Measurements from ENCODE around the gene TET3. TPM values are rescaled to one million over a fixed set of nuclear protein-coding genes. Genes with fewer than 3 reads are reported as not detected.
"Not testable (repeated sequence)": the region's sequence is repeated elsewhere in the genome, so short reads cannot be mapped to it uniquely, and the experiment has no call there.

Gene TET3
- total RNA-seq, result 10 to 100 TPM in 7 of 8 experiments, 1 to 10 TPM in 1; 3.0 to 19.7 (median 12.4) TPM

- H3K4me3 ChIP-seq, result peak within 1 kb of the TSS; percentile 81 to 100 (median 90)
- in situ Hi-C loops (cut with MboI; ENCODE audit: low pct_unique_long_range_greater_than_20kb in 2 of 9, low sequenced_read_pairs in 9 of 9, unreplicated experiment in 9 of 9), result no loop called here
- ATAC-seq (replicated peaks in 6 of 8), result peak; percentile 17 to 69 (median 58)
- peak within 1 kb of the TSS; percentile 89 to 90 for H3K27ac ChIP-seq
- peaks cover 56 to 59% of the 10 kb centered on the region in 2 donors for H3K4me1 ChIP-seq (replicated peaks in 1 of 2)
- WGBS, 10 experiments, result 0 to 8% methylated on average over 3 to 5 of the region's 85 CpGs; no CpG with 5 or more reads in 8 of the 10 experiments
Measured at GRCh38 chr2:73984203-73984921, at the start of gene TET3. TSS of gene TET3 (plus strand) at chr2:73984910. CDS start at chr2:73986404, 1,494 bp downstream.

DNA sequence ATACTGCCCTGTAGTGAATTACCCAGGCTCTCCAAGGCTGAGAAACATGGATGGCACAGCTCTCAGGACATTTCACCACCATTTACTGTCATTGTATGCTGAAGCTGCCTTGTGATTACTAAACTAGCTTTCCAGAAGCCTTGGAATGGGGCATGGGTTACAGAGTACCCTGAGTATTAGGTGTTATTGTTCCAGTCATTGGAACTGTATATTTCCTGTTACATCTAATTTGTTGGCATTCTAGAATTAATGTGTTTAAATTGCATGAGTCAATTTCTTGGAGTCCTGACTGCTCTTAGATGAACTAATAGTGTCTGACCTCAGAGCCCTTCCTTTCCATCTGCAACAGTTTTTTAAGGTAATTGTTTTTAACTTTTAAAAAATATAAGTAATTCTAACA is 49.1 kb upstream of the TET3 start:
- in situ Hi-C loops (cut with MboI; ENCODE audit: low pct_unique_long_range_greater_than_20kb in 2 of 9, low sequenced_read_pairs in 9 of 9, unreplicated experiment in 9 of 9), result no loop called here
- H3K4me1 ChIP-seq (replicated peaks in 1 of 2), result no peaks in the 10 kb centered on the region
- ATAC-seq (replicated peaks in 6 of 8), result no peak
- H3K27ac ChIP-seq, result no peak overlapping the region
- no peak overlapping the region for H3K4me3 ChIP-seq

DNA sequence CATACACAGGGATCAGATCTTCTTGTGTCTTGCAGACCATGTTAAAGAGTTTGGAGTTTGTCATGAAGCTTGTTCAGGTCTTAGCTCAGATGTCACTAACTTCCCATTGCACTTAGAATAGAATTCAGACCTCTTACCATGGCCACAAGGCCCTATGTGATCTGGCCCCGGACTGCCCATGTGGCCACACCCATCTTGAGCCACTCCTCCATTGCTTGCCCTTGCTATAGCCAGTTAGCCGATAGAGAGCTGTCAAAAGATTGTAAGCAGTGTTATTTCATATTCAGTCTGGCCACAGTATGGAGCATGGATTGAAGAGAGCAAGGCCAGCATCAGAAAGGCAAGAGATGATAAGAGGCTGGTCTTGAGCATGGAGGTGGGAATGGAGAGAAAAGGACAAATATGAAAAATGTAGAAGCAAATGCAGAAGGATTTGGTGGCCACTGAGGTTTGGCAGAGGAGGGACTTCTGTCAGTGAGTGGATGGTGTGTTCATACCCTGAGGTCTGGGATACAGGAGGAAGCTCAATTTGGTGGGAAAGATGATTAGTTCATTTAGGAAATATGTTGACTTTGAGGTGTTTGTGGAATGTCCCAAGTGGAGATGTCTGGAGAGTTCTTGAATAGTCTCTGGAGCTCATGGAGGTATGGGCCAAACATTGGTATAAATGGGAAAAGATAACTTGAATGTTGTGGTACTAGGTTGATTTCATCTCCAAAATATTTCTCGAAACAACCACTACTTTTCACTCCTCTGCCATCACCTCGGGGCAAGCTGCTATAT is 47.4 kb upstream of the TET3 start:
- in situ Hi-C loops (cut with MboI; ENCODE audit: low pct_unique_long_range_greater_than_20kb in 2 of 9, low sequenced_read_pairs in 9 of 9, unreplicated experiment in 9 of 9), result no loop called here
- no peak overlapping the region for H3K4me3 ChIP-seq
- 86 to 100% (median 96%) methylated on average over 1 to 4 of the region's 4 CpGs; no CpG with 5 or more reads in 2 of the 10 experiments for WGBS, 10 experiments
- ATAC-seq (replicated peaks in 6 of 8), result peak in 1 of 8 experiments; percentile 4
- no peaks in the 10 kb centered on the region for H3K4me1 ChIP-seq (replicated peaks in 1 of 2)
- H3K27ac ChIP-seq, result no peak overlapping the region

DNA sequence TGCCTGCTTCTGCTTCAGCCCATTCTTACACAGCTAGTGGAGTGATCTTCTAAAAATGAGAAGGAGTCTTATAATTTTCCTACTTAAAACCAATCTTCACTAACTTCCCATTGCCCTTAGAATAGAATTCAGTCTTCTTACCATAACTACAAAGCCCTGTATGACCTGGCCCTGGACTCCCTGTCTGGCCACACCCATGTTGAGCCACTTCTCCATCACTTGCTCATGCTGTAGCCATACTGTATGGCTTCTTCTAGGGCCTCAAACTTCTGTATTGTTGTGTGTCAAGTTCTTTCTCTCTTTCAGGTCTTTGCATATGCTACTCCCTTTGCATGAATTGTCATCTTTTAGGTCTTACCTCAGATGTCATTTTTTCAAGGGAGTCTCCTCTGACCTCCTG is 46.8 kb upstream of the TET3 start:
- no peak overlapping the region for H3K27ac ChIP-seq
- H3K4me3 ChIP-seq, result no peak overlapping the region
- H3K4me1 ChIP-seq (replicated peaks in 1 of 2), result no peaks in the 10 kb centered on the region
- peak in 2 of 8 experiments; percentile 38 to 63 for ATAC-seq (replicated peaks in 6 of 8)
- in situ Hi-C loops (cut with MboI; ENCODE audit: low pct_unique_long_range_greater_than_20kb in 2 of 9, low sequenced_read_pairs in 9 of 9, unreplicated experiment in 9 of 9), result no loop called here

DNA sequence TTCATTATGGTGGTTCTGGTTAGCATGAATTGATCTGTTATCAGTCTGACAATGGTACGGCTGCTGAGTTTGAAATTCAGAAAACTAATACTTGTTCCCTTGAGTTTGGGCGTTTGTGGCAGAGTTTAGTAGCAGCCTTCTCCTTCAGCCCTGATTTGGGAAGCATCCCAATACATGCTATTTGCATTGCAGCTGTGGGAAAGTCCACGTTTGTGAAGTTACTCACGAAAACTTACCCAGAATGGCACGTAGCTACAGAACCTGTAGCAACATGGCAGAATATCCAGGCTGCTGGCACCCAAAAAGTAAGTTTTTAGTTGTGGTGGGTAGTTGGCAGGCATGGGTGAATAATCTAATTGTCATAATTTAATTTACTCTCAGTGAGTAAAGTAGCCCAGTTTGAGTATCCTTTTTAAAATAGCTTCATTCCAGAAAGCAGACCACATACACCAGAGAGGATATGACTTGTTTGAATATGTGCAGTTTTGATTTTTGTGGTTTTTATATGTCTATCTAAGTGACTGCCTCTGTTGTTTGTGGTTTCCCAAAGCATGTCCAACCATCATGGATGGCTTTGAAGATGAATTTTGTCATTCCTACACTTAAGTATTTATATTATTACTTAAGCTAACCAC is 45.9 kb upstream of the TET3 start:
- peak in 3 of 8 experiments; percentile 68 to 74 (median 71) for ATAC-seq (replicated peaks in 6 of 8)
- H3K27ac ChIP-seq, result no peak overlapping the region
- H3K4me1 ChIP-seq (replicated peaks in 1 of 2), result no peaks in the 10 kb centered on the region
- no peak overlapping the region for H3K4me3 ChIP-seq
- 0 to 100% (median 49%) methylated on average over 1 to 4 of the region's 5 CpGs; no CpG with 5 or more reads in 2 of the 10 experiments for whole genome bisulfite sequencing, 10 experiments
- in situ Hi-C loops (cut with MboI; ENCODE audit: low pct_unique_long_range_greater_than_20kb in 2 of 9, low sequenced_read_pairs in 9 of 9, unreplicated experiment in 9 of 9), result no loop called here

GRCh38 chr2:73939419-73939818 is 45.3 kb upstream of the TET3 start:
- Histone ChIP-seq H3K4me3 (no peak overlapping the region), H3K4me1 (replicated peaks in 1 of 2) (no peaks in the 10 kb centered on the region), H3K27ac (no peak overlapping the region)
- in situ Hi-C loops (cut with MboI; ENCODE audit: low pct_unique_long_range_greater_than_20kb in 2 of 9, low sequenced_read_pairs in 9 of 9, unreplicated experiment in 9 of 9), result no loop called here
- WGBS, 10 experiments, result 67 to 100% (median 100%) methylated on average over 1 to 2 of the region's 2 CpGs; no CpG with 5 or more reads in 6 of the 10 experiments
- peak in 2 of 8 experiments; percentile 7 to 23 for ATAC-seq (replicated peaks in 6 of 8)

DNA sequence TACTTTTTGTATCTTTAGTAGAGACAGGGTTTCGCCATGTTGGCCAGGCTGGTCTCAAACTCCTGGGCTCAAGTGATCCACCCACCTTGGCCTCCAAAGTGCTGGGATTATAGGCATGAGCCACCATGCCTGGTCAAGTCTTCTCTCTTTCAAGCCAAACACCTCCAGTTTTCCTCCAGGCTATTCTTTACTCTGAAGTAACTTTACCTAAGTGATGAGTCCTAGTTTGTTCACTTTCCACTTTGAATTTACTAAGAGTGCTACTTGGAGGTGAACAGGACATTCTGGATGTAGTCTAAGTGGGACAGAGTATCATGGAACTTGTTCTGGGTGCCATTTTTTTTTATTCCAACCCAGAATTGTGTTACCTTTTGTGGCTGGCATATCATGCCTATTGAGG is 44.6 kb upstream of the TET3 start:
- 71 to 100% (median 100%) methylated on average over 1 of the region's 1 CpG; no CpG with 5 or more reads in 5 of the 10 experiments for whole genome bisulfite sequencing, 10 experiments
- H3K4me1 ChIP-seq (replicated peaks in 1 of 2); H3K4me3 ChIP-seq; in situ Hi-C loops (cut with MboI; ENCODE audit: low pct_unique_long_range_greater_than_20kb in 2 of 9, low sequenced_read_pairs in 9 of 9, unreplicated experiment in 9 of 9); H3K27ac ChIP-seq; ATAC-seq (replicated peaks in 6 of 8): not testable (repeated sequence)

- Histone ChIP-seq H3K27ac (no peak overlapping the region), H3K4me1 (replicated peaks in 1 of 2) (no peaks in the 10 kb centered on the region), H3K4me3 (no peak overlapping the region)
- ATAC-seq (replicated peaks in 6 of 8), result no peak
- WGBS, 10 experiments, result 80 to 100% (median 92%) methylated on average over 1 to 2 of the region's 2 CpGs; no CpG with 5 or more reads in 1 of the 10 experiments
- in situ Hi-C loops (cut with MboI; ENCODE audit: low pct_unique_long_range_greater_than_20kb in 2 of 9, low sequenced_read_pairs in 9 of 9, unreplicated experiment in 9 of 9), result no loop called here
Measured at GRCh38 chr2:73942664-73943063, 42.0 kb upstream of the TET3 start.

GRCh38 chr2:73944714-73945113 is 40.0 kb upstream of the TET3 start:
- no peak overlapping the region for H3K27ac ChIP-seq
- in situ Hi-C loops (cut with MboI; ENCODE audit: low pct_unique_long_range_greater_than_20kb in 2 of 9, low sequenced_read_pairs in 9 of 9, unreplicated experiment in 9 of 9), result no loop called here
- 70 to 100% (median 96%) methylated on average over 1 to 4 of the region's 4 CpGs; no CpG with 5 or more reads in 3 of the 10 experiments for WGBS, 10 experiments

GRCh38 chr2:73946215-73946614 is 38.5 kb upstream of the TET3 start:
- Histone ChIP-seq H3K27ac (no peak overlapping the region), H3K4me3 (no peak overlapping the region), H3K4me1 (replicated peaks in 1 of 2) (no peaks in the 10 kb centered on the region)
- no peak for ATAC-seq (replicated peaks in 6 of 8)
- WGBS, 10 experiments, result 44 to 100% (median 100%) methylated on average over 1 of the region's 1 CpG; no CpG with 5 or more reads in 2 of the 10 experiments
- in situ Hi-C loops (cut with MboI; ENCODE audit: low pct_unique_long_range_greater_than_20kb in 2 of 9, low sequenced_read_pairs in 9 of 9, unreplicated experiment in 9 of 9), result no loop called here

More at GRCh38 chr2:73944714-73945113, 40.0 kb upstream of the TET3 start:
- no peak for ATAC-seq (replicated peaks in 6 of 8)
- no peak overlapping the region for H3K4me3 ChIP-seq
- H3K4me1 ChIP-seq (replicated peaks in 1 of 2), result no peaks in the 10 kb centered on the region

DNA sequence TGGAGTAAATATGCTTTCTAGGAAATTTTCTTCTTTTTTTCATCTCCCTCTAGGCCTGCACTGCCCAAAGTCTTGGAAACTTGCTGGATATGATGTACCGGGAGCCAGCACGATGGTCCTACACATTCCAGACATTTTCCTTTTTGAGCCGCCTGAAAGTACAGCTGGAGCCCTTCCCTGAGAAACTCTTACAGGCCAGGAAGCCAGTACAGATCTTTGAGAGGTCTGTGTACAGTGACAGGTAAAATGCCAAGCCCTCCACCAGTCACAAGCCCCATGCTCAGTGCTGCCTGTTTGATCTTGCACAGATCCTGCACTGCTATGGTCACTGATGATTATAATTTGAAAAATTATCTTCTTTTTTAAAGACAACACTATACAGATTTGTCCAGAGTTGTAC is 38.0 kb upstream of the TET3 start:
- Histone ChIP-seq H3K4me3 (no peak overlapping the region), H3K4me1 (replicated peaks in 1 of 2) (no peaks in the 10 kb centered on the region), H3K27ac (no peak overlapping the region)
- 100% methylated on average over 1 to 3 of the region's 3 CpGs; no CpG with 5 or more reads in 7 of the 10 experiments for WGBS, 10 experiments
- in situ Hi-C loops (cut with MboI; ENCODE audit: low pct_unique_long_range_greater_than_20kb in 2 of 9, low sequenced_read_pairs in 9 of 9, unreplicated experiment in 9 of 9), result no loop called here
- ATAC-seq (replicated peaks in 6 of 8), result no peak

- H3K4me3 ChIP-seq, result no peak overlapping the region
- 56 to 100% (median 89%) methylated on average over 2 to 5 of the region's 5 CpGs; no CpG with 5 or more reads in 2 of the 10 experiments for WGBS, 10 experiments
- no peak overlapping the region for H3K27ac ChIP-seq
- no peaks in the 10 kb centered on the region for H3K4me1 ChIP-seq (replicated peaks in 1 of 2)
- in situ Hi-C loops (cut with MboI; ENCODE audit: low pct_unique_long_range_greater_than_20kb in 2 of 9, low sequenced_read_pairs in 9 of 9, unreplicated experiment in 9 of 9), result no loop called here
- ATAC-seq (replicated peaks in 6 of 8), result no peak
Measured at GRCh38 chr2:73947412-73948018, 37.2 kb upstream of the TET3 start.

DNA sequence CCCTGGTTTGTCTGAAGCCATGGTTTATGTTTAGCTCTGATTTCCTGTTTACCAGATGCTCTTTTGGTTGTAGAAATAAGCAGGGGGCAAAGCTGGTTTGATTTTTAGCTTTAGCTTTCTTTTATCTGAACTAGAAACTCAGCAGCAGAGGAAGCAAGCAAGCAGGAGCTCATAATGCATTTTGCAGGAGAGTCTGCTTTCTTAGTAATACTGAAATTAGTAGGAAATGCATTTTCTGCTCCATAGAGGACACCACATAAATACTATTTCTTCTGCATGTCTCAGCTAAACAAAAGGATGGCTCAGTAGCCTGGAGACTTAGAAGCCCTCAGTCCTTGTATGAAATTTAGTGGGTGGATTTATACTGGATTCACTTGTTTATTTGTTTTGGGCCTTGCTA is 34.9 kb upstream of the TET3 start:
- Histone ChIP-seq H3K27ac (no peak overlapping the region), H3K4me1 (replicated peaks in 1 of 2) (no peaks in the 10 kb centered on the region), H3K4me3 (no peak overlapping the region)
- in situ Hi-C loops (cut with MboI; ENCODE audit: low pct_unique_long_range_greater_than_20kb in 2 of 9, low sequenced_read_pairs in 9 of 9, unreplicated experiment in 9 of 9), result loop anchor here in 1 of 9 experiments (25.0 kb wide), 1 partner anchor 113 kb away; the partner anchor contains the start of gene STAMBP
- ATAC-seq (replicated peaks in 6 of 8), result no peak
